HFFc6 (cell line): Measurements from ENCODE around the gene PRKAA1. TPM values are rescaled to one million over a fixed set of nuclear protein-coding genes. Genes with fewer than 3 reads are reported as not detected.
"Not testable (repeated sequence)": the region's sequence is repeated elsewhere in the genome, so short reads cannot be mapped to it uniquely, and the experiment has no call there.

Source experiments
- DNase-seq: peaks from one replicate; pipeline ENCODE4 v3.0.0-alpha.2; 2018
- H3K27ac Mint-ChIP-seq: 2 replicates; pipeline ENCODE4 v1.8.0; 2020; ENCODE audit warnings: mild to moderate bottlenecking, mixed read lengths
- H3K27me3 Mint-ChIP-seq: 2 replicates; pipeline ENCODE4 v1.8.0; 2021; ENCODE audit warnings: mild to moderate bottlenecking, moderate library complexity, mixed read lengths; ENCODE audit not compliant: insufficient read depth
- H3K36me3 Mint-ChIP-seq: 2 replicates; pipeline ENCODE4 v1.8.0; 2021; ENCODE audit warnings: low read depth, mixed read lengths
- H3K4me1 Mint-ChIP-seq: 2 replicates; pipeline ENCODE4 v1.8.0; 2020; ENCODE audit warnings: low read depth, mixed read lengths
- H3K4me3 Mint-ChIP-seq: 2 replicates; pipeline ENCODE4 v1.8.0; 2020; ENCODE audit warnings: mild to moderate bottlenecking, moderate library complexity, mixed read lengths
- H3K9me3 Mint-ChIP-seq: 2 replicates; pipeline ENCODE4 v1.8.0; 2020; ENCODE audit warnings: mild to moderate bottlenecking, mixed read lengths
- total RNA-seq, 6 experiments: library from RNA; stranded (reverse); fragmentation: NEBNext Ultra II Directional; extraction: Animal tissue kit (Norgen Biotek cat#: 25700); gene quantifications; 2 replicates in 1 of 6; 3 replicates in 5 of 6; pipeline ENCODE4 v1.2.3, GENCODE V29; 2021
- TF ChIP-seq, protein P1 (sequence below): fragments of 200-600 bp; sonication (generic); IDR thresholded peaks from 2 replicates; pipeline ENCODE4 v1.5.0; 2021; ENCODE audit warnings: antibody characterized with exemption, mild to moderate bottlenecking

Gene PRKAA1
- total RNA-seq, 6 experiments from 2014 or later: 81.7 to 103 (median 88.3) TPM

- Mint-ChIP-seq H3K4me1 (peaks cover 40% of the 10 kb centered on the region), H3K4me3 (no peak overlapping the region), H3K27me3 (no peaks in the 10 kb centered on the region; the same call in 1 of the 2 replicates), H3K9me3 (peaks cover 9% of the 10 kb centered on the region), H3K27ac (no peak overlapping the region), H3K36me3 (peaks cover 30% of the 10 kb centered on the region)
- TF ChIP-seq, protein P1, sequence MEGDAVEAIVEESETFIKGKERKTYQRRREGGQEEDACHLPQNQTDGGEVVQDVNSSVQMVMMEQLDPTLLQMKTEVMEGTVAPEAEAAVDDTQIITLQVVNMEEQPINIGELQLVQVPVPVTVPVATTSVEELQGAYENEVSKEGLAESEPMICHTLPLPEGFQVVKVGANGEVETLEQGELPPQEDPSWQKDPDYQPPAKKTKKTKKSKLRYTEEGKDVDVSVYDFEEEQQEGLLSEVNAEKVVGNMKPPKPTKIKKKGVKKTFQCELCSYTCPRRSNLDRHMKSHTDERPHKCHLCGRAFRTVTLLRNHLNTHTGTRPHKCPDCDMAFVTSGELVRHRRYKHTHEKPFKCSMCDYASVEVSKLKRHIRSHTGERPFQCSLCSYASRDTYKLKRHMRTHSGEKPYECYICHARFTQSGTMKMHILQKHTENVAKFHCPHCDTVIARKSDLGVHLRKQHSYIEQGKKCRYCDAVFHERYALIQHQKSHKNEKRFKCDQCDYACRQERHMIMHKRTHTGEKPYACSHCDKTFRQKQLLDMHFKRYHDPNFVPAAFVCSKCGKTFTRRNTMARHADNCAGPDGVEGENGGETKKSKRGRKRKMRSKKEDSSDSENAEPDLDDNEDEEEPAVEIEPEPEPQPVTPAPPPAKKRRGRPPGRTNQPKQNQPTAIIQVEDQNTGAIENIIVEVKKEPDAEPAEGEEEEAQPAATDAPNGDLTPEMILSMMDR: no peak
- DNase-seq: no peak
These were observed 10.2 kb downstream of the PRKAA1 start for GRCh38 chr5:40787986-40788385.

- not testable (repeated sequence) for DNase-seq, H3K27ac Mint-ChIP-seq, H3K27me3 Mint-ChIP-seq, H3K4me3 Mint-ChIP-seq, H3K9me3 Mint-ChIP-seq
- H3K36me3 Mint-ChIP-seq: peaks cover 30% of the 10 kb centered on the region
- H3K4me1 Mint-ChIP-seq: peaks cover 44% of the 10 kb centered on the region
These were observed 11.5 kb downstream of the PRKAA1 start for GRCh38 chr5:40786664-40787063.

- TF ChIP-seq, protein P1: no peak
- Mint-ChIP-seq H3K4me3 (no peak overlapping the region), H3K36me3 (peaks cover 30% of the 10 kb centered on the region), H3K27me3 (no peaks in the 10 kb centered on the region; the same call in 1 of the 2 replicates), H3K4me1 (peaks cover 46% of the 10 kb centered on the region), H3K27ac (no peak overlapping the region), H3K9me3 (peaks cover 9% of the 10 kb centered on the region)
- DNase-seq: no peak
These were observed 13.3 kb downstream of the PRKAA1 start for GRCh38 chr5:40784916-40785315.

- DNase-seq: no peak
- Mint-ChIP-seq H3K4me1 (peaks cover 40% of the 10 kb centered on the region), H3K27me3 (no peaks in the 10 kb centered on the region; the same call in 1 of the 2 replicates), H3K9me3 (peaks cover 9% of the 10 kb centered on the region), H3K36me3 (peaks cover 26% of the 10 kb centered on the region), H3K27ac (peak overlapping the region; percentile 12; the same call in 1 of the 2 replicates), H3K4me3 (no peak overlapping the region)
- TF ChIP-seq, protein P1: no peak
These were observed 14.0 kb downstream of the PRKAA1 start for GRCh38 chr5:40784027-40784653.

DNA sequence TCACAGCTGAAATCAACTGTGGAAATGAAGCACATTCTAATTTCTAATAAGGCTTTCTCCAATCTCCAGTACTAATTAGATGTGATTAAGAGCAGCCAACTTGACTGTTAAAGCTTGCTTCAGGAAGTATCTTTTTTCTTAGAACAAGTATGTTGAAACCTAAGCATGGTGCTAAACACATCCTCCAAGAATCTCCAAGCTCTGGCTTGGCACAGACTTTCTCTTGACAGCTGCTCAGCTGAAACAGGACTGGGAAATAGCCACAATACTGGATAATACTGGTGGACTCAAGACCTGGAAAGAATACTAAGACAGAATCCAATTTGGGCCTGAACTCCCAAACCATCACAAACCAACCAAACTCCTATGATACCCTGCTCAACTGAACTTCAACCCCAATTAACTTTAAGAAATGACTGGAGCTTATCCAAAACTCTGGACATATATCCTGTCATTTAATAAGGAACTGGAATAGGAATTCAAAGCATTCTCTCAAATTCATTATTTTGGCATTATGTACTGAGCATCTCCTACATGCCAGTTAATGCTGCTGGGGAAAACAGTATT, 16.2 kb downstream of the PRKAA1 start:
- Mint-ChIP-seq H3K27ac (peak overlapping the region; percentile 60), H3K4me3 (no peak overlapping the region), H3K4me1 (peaks cover 37% of the 10 kb centered on the region), H3K9me3 (no peaks in the 10 kb centered on the region), H3K27me3 (no peaks in the 10 kb centered on the region; the same call in 1 of the 2 replicates), H3K36me3 (peaks cover 9% of the 10 kb centered on the region)
- peak; percentile 43 for DNase-seq
- TF ChIP-seq, protein P1: no peak

GRCh38 chr5:40780858-40781257, 17.3 kb downstream of the PRKAA1 start:
- Mint-ChIP-seq H3K27me3 (peaks cover 2% of the 10 kb centered on the region), H3K36me3 (peaks cover 11% of the 10 kb centered on the region), H3K4me3 (no peak overlapping the region), H3K4me1 (peaks cover 48% of the 10 kb centered on the region), H3K27ac (no peak overlapping the region), H3K9me3 (no peaks in the 10 kb centered on the region)
- TF ChIP-seq, protein P1: no peak
- DNase-seq: no peak
